HG03045 (cell line): ENCODE results near the gene TOR1B.
"Not testable (repeated sequence)": the region's sequence is repeated elsewhere in the genome, so short reads cannot be mapped to it uniquely, and the experiment has no call there.

Experiments used
- ATAC-seq: cut with Tn5 transposase; IDR thresholded peaks from one replicate; pipeline ENCODE4 v1.9.1; 2021; ENCODE audit warnings: mild to moderate bottlenecking, moderate library complexity; ENCODE audit not compliant: unreplicated experiment

The TOR1B gene

GRCh38 chr9:129776096-129776495 lies 26.9 kb upstream of the TOR1B start:
- not testable (repeated sequence) for ATAC-seq

DNA sequence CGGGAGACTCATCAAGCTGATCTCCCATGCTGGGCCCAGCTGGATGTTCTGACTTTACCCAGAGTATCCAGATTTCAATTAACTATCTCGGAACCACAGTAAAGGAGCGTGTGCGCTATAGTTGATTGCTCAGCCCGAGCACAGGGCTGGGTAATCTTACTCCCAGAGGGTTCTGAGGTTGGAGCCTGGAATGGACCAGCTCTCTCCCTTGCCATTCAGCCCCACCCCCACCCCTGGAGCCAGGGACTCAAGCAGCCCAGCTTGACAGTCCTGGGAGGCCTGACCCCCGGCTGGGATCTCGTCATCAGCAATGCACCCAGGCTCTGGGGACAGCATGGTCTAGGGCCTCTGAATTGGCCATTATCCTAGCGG lies 26.4 kb upstream of the TOR1B start:
- no peak for ATAC-seq

DNA sequence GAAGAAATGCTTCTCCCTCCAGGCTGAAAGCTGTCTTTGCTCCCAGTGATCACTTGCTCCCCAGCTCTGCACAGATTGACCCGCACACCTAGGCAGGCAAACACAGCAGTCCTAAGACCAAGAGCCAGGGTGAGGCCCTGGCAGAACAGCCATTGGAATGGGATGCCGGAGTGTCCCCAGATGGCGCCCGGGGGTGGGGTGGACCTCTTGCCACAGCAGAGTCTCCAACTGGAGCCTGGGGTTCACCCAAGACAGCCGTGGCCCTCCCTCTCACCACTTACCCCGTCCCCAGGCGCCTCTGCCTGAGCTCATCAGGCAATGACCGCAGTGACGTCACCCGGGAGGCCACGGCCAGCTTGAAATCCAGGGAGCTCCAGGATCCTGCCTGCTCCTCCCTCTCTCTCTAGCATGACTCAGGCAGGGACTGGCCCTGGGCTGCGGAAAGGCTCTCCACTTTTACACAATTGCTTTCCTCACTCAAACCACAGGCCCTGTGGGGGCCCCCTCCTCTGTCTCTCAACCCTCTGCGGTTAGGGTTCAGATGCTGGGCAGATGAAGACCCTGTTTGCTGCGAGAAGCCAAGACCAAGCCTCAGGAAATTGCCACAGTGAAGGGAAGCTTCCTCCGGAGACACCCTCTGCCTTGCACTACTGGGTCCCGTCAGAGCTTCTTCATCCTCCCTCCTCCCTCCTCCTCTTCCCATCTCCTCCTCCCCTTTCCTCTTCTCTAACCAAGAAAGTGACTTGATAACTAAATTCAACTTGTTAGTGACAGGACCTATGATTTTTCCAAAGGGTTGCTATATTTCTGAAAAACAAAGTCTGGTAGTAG lies 25.8 kb upstream of the TOR1B start:
- ATAC-seq = no peak

- no peak for ATAC-seq
These were observed 25.2 kb upstream of the TOR1B start for GRCh38 chr9:129777769-129778130.

GRCh38 chr9:129778469-129778868 lies 24.5 kb upstream of the TOR1B start:
- no peak for ATAC-seq

DNA sequence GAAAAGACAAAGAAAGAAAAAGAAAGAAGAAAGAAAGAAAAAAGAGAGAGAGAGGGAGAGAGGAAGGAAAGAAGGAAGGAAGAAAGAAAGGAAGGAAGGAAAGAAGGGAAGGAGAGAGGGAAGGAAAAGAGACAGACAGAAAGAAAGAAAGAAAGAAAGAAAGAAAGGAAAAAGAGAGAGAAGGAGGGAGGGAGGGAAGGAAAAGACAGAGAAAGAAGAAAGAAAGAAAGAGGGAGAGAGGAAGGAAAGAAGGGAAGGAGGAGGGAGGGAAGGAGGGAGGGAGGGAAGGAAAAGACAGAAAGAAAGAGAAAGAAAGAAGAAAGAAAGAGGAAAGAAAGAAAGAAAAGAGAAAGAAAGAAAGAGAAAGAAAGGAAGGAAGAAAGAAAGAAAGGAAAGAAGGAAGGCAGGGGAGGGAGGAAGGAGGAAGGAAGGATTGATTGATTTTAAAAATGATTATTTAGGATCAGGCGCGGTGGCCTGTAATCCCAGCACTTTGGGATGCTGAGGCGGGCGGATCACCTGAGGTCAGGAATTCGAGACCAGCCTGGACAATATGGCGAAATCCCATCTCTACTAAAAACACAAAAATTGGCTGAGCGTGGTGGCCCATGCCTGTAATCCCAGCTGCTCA lies 23.3 kb upstream of the TOR1B start:
- no peak for ATAC-seq

- no peak for ATAC-seq
These were observed 21.9 kb upstream of the TOR1B start for GRCh38 chr9:129781131-129781530.

- ATAC-seq = no peak
These were observed 21.0 kb upstream of the TOR1B start for GRCh38 chr9:129781981-129782380.

- ATAC-seq = no peak
These were observed 19.2 kb upstream of the TOR1B start for GRCh38 chr9:129783516-129784361.

DNA sequence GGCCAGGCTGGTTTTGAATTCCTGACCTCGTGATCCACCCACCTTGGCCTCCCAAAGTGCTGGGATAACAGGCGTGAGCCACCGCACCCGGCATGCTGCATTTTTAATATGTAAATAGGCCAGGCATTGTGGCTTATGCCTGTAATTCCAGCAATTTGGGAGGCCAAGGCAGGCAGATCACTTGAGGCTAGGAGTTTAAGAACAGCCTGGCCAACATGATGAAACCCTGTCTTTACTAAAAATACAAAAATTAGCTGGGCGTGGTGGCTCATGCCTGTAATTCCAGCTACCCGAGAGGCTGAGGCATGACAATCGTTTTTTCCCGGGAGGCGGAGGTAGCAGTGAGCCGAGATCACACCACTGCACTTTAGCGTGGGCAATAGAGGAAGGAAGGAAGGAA lies 18.0 kb upstream of the TOR1B start:
- not testable (repeated sequence) for ATAC-seq

GRCh38 chr9:129785866-129786265 lies 17.1 kb upstream of the TOR1B start:
- ATAC-seq = no peak

DNA sequence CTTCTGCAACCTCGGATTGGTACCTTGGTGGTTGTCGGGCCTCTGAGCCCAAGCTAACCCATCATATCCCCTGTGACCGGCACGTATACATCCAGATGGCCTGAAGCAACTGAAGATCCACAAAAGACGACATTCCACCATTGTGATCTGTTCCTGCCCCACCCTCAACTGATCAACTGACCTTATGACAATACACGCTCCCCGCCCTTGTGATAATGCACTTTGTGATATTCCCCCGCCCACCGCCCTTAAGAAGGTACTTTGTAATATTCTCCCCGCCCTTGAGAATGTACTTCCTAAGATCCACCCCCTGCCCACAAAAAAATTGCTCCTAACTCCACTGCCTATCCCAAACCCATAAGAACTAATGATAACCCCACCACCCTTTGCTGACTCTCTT lies 16.5 kb upstream of the TOR1B start:
- ATAC-seq = no peak

DNA sequence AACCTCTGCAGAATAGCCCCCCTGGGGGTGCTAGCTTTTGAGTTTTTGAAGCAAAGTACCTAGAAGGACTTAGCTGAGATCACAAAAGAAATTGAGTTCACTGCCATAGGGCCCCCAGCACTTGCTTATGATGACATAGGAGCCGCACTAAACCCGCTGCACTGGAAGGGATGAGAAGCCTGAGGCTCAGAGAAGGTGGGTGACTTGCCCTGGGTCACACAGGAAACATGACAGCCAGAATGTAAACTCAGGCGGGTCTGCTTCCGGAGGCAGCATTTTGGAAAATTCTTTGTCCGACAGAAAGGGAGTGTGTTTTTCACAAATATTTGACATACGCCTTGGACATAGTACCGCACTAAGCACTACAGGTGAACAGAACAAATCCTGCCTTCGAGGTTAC lies 8.4 kb upstream of the TOR1B start:
- no peak for ATAC-seq

GRCh38 chr9:129796029-129796428 lies 7.0 kb upstream of the TOR1B start:
- not testable (repeated sequence) for ATAC-seq

DNA sequence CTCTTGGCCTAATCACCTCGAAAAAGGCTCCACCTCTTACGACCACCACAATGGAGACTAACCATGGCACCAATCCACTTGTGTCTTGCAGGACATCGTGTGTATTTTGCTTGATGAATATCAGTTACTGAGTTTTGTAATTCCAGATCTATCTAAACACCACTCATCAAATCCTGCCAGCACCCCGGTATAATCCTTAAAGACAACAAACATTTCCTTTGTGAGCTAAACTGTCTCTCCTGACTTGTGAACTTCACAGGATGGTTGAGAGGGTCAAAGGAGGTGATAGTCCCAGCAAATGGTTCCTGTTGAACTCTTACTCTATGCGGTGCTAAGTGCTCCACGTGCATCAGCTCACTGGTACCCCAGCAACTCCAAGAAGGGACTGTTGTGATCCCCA lies 4.0 kb upstream of the TOR1B start:
- ATAC-seq = no peak

- no peak for ATAC-seq
These were observed 1.5 kb upstream of the TOR1B start for GRCh38 chr9:129801504-129801903.

DNA sequence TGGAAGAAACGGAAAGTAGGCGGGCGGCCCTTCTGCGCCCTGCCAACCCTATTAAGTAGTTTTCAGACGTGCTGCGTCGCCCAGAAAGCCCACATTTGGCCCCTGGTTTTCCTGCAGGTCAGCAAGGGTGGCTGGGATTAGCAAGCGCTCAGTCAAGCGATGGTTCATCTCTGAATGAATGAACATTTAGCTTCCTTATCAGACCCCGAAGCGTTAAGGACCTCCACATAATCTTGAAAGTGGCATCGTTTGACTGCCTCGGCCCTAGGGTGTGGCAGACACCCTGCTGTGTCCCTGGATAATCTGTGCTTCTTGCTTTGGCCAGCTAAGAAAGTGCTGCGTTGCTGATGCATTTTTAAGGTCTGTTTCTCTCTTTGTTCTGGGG lies 684 bp downstream of the TOR1B start:
- ATAC-seq = no peak

DNA sequence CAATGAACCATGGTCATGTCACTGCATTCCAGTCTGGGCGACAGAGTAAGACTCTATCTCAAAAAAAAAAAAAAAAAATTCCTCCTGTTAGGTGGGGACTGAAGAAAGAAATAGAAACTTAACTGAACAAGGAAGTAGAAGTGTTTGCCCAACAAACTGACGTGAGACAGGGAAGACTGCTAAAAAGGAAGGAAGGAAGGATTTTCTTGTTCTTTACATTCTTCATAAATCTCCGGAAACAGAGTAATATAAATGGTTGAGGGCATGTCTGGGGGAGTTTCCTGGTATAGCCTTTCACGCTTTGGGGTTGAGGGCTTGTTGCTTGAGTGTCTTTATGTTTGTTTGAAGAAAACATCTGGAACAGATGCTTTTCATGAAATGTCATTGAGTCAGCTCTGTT lies 3.1 kb downstream of the TOR1B start:
- ATAC-seq = no peak

DNA sequence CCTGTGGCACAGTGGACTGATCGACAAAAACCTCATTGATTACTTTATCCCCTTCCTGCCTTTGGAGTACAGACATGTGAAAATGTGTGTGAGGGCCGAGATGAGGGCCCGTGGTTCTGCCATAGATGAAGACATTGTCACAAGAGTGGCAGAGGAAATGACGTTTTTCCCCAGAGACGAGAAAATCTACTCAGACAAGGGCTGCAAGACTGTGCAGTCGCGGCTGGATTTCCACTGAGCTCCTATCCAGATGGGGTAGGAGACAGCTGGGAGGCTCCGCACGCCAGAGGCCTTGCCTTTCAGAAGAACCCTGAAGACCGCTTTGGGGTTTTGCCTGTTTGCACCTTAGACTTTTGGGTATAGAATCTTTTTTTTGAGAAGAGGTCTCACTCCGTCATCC lies 6.4 kb downstream of the TOR1B start:
- no peak for ATAC-seq

DNA sequence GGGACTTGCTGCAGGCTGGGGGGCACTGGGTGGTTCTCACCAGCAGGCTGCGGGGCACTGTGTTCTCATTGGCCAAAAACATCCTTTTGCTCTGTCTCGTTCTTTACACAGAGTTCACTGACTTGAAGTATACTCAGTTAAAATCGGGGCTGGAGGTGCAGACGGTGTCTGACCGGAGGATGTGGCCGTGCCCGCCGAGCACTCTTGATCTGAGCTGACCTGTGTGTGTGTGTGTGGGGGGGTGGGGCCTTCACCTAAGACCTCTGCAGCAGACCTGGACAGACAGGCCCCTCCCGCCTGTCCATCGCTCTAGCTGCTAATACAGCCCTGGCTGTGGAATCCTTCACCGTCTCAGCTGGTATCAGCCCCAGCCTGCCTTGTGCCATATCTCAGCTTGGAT lies 7.1 kb downstream of the TOR1B start:
- no peak for ATAC-seq

GRCh38 chr9:129810788-129811187 lies 7.8 kb downstream of the TOR1B start:
- no peak for ATAC-seq

GRCh38 chr9:129811967-129812363 lies 9.0 kb downstream of the TOR1B start:
- no peak for ATAC-seq
